ENCODE measurements around the gene PCSK5.
"Not testable (repeated sequence)": the region's sequence is repeated elsewhere in the genome, so short reads cannot be mapped to it uniquely, and the experiment has no call there.

GRCh38 chr9:76324030-76324429 is 433.6 kb downstream of the PCSK5 start:
- not testable (repeated sequence) for TF ChIP-seq CTCF (IDR thresholded peaks at IDR 0.05 in 8 of 11, conservative IDR thresholded peaks at IDR 0.05 in 3 of 11); POLR2A (IDR thresholded peaks at IDR 0.05); POLR2AphosphoS5 (IDR thresholded peaks at IDR 0.05)
